Measurements from ENCODE around the gene HILPDA. TPM values are rescaled to one million over a fixed set of nuclear protein-coding genes. Genes with fewer than 3 reads are reported as not detected.

Gene HILPDA
- total and polyA plus RNA-seq, 9 of the 15 experiments (the other 6 are each of a cell fraction or from before 2014, with no cell fraction given), result 8.3 to 71.8 (median 23.5) TPM

GRCh38 chr7:128427289-128427891, 28.3 kb upstream of the HILPDA start (continued):
- no peak for TF ChIP-seq RERE (CRISPR knock-in tag; IDR thresholded peaks at IDR 0.05; ENCODE audit: borderline replicate concordance)
- peak; percentile 15; the same call in 1 of the 2 replicates for TF ChIP-seq SP1 (CRISPR knock-in tag; IDR thresholded peaks at IDR 0.05)
- TF ChIP-seq ARNT (IDR thresholded peaks at IDR 0.05), result 0 out of 4 replicates have a peak, but pooled peaks of 1 of the 2 experiments have one; percentile 70
- TF ChIP-seq STAG1 (CRISPR knock-in tag; IDR thresholded peaks at IDR 0.05; ENCODE audit: borderline replicate concordance), result peak; percentile 76; the same call in 1 of the 2 replicates
- TF ChIP-seq REST (IDR thresholded peaks at IDR 0.05; ENCODE audit: borderline replicate concordance), result peak; percentile 94
- TF ChIP-seq REST (CRISPR knock-in tag; IDR thresholded peaks at IDR 0.05; ENCODE audit: low read depth), result no peak
- TF ChIP-seq ATF7 (IDR thresholded peaks at IDR 0.05), result peak; percentile 42; the same call in 1 of the 2 replicates
- 0 out of 2 replicates have a peak, but pooled peaks have one; percentile 19 for TF ChIP-seq KLF1 (tag; IDR thresholded peaks at IDR 0.05)
- peak; percentile 16 for TF ChIP-seq BRD9 (IDR thresholded peaks at IDR 0.05; ENCODE audit: low read depth, partially characterized antibody)
- TF ChIP-seq, protein P1, sequence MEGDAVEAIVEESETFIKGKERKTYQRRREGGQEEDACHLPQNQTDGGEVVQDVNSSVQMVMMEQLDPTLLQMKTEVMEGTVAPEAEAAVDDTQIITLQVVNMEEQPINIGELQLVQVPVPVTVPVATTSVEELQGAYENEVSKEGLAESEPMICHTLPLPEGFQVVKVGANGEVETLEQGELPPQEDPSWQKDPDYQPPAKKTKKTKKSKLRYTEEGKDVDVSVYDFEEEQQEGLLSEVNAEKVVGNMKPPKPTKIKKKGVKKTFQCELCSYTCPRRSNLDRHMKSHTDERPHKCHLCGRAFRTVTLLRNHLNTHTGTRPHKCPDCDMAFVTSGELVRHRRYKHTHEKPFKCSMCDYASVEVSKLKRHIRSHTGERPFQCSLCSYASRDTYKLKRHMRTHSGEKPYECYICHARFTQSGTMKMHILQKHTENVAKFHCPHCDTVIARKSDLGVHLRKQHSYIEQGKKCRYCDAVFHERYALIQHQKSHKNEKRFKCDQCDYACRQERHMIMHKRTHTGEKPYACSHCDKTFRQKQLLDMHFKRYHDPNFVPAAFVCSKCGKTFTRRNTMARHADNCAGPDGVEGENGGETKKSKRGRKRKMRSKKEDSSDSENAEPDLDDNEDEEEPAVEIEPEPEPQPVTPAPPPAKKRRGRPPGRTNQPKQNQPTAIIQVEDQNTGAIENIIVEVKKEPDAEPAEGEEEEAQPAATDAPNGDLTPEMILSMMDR (IDR thresholded peaks at IDR 0.05 in 2 of 3, conservative IDR thresholded peaks at IDR 0.05 in 1 of 3; ENCODE audit: insufficient read depth in 2 of 3, low read depth in 1 of 3, low read length in 3 of 3), result peak; percentile 74 to 92 (median 87)
- no peak for TF ChIP-seq FOS (IDR thresholded peaks at IDR 0.05; ENCODE audit: extremely low read depth, insufficient read length)
- no peak for TF ChIP-seq PML (IDR thresholded peaks at IDR 0.05; ENCODE audit: low read length)
- 0 out of 2 replicates have a peak, but pooled peaks have one; percentile 4 for TF ChIP-seq ZNF668 (CRISPR knock-in tag; IDR thresholded peaks at IDR 0.05)

All from K562 (cell line).